ENCODE measurements around the gene BPI. TPM values are rescaled to one million over a fixed set of nuclear protein-coding genes. Genes with fewer than 3 reads are reported as not detected.
"Not testable (repeated sequence)": the region's sequence is repeated elsewhere in the genome, so short reads cannot be mapped to it uniquely, and the experiment has no call there.

Gene BPI
- polyA plus RNA-seq, 12 donors = 0.44 to 5.8 (median 0.53) TPM; not detected in 3

DNA sequence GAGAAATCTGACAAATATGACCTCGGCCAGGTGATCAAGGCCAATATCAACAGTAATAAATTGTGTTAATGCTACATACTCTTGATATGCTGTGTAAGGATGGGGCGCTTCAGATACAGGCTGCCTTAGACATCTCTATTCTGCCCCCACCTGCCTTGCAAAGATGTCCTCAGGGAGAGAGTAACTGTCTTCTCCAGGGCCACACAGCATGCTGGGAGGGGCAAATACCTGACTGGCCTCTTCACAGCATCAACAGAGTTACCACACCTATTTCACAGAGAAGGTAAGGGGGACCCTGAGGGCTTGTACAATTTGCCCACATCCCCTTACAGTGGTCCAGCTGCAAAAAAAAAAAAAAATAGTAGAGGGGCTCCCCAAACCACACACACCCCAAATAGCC lies 26.3 kb upstream of the BPI start:
- no peak for DNase-seq

DNA sequence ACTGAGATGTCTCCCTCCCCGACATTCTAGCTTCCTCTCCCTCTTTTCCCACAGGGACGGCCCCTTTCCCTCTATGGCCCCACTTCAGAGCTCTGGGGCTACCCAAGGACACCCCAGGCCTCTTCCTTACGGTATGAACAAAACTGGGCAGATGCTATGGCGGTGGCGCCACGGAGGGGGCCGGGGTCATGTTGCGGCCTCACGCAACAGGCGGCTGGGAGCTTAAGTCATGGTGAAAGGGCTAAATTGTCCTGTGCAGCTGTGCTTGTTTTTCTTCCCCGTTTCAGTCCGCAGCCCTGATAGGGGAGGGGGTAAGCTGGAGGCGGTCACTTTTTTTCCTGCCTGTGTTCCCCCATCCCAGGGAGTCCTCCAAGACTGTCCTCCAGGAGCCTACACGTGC lies 25.8 kb upstream of the BPI start:
- DNase-seq = no peak

GRCh38 chr20:38278763-38279162 lies 25.2 kb upstream of the BPI start:
- DNase-seq = no peak

DNA sequence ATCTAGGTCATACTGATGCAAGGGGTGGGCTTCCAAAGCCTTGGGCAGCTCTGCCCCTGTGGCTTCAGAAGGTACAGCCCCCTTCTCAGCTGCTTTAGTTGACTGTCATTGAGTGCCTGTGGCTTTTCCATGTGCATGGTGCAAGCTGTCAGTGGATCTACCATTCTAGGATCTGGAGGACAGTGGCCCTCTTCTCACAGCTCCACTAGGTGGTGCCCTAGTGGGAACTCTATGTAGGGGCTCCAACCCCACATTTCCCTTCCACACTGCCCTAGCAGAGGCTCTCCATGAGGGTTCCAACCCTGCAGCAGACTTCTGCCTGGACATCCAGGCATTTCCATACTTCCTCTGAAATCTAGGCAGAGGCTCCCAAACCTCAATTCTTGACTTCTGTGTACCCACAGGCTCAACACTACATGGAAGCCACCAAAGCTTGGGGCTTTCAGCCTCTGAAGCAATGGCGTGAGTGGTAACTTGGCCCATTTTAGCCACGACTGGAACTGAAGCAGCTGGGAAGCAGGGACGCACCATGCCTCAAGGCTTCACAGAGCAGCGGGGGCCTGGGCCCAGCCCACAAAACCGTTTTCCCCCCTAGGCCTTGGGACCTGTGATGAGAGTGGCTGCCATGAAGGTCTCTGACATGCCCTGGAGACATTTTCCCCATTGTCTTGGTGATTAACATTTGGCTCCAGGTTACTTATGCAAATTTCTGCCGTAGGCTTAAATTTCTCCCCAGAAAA lies 22.6 kb upstream of the BPI start:
- DNase-seq = not testable (repeated sequence)

- no peak for DNase-seq
These were observed 20.7 kb upstream of the BPI start for GRCh38 chr20:38283236-38283635.

DNA sequence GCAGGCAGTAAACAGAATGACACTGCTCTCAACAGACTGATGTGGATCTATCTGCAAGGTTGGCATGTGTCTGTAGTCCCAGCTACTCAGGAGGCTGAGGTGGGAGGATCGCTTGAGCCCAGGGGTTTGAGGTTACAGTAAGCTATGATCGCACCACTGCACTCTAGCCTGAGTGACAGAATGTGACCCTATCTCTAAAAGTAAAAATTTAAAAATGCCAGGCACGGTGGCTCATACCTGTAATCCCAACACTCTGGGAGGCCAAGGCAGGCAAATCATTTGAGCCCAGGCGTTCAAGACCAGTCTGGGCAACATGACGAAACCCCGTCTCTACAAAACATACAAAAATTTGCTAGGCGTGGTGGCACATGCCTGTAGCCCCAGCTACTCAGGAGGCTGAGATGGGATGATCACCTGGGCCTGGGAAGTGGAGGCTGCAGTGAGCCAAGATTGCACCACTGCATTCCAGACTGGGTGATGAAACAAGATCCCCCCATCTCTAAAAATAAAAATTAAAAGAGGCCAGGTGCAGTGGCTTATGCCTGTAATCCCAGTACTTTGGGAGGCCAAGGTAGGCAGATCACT lies 19.8 kb upstream of the BPI start:
- DNase-seq = not testable (repeated sequence)

DNA sequence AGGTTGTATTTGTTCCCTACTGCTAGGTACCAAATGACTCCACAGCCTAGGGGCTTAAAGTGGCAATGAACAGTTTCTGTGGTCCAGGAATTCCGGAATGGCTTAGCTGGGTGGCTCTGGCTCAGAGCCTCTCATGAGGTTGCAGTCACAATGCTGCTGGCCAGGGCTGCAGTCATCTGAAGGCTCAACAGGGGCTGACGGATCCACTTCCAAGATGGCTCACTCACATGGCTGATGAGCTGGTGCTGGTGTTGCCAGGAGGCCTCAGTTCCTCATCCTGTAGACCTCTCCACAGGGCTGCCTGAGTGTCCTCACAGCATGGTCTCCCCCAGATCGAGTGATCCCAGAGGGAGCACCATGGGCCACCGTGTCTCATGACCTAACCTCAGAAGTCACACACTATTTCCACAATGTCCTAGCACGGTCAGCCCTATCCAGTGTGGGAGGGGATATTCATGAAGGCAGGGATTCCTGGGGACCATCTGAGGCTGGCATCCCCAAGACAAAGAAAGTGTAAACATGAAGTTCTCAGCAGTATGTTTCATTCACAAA lies 19.0 kb upstream of the BPI start:
- no peak for DNase-seq

GRCh38 chr20:38286586-38287531 lies 17.1 kb upstream of the BPI start:
- DNase-seq = peak; percentile 28

- DNase-seq = no peak
These were observed 12.8 kb upstream of the BPI start for GRCh38 chr20:38290829-38291814.

GRCh38 chr20:38291966-38292365 lies 12.0 kb upstream of the BPI start:
- DNase-seq = no peak

- DNase-seq = no peak
These were observed 10.4 kb upstream of the BPI start for GRCh38 chr20:38293491-38294065.

- no peak for DNase-seq
These were observed 9.8 kb upstream of the BPI start for GRCh38 chr20:38294076-38294591.

DNA sequence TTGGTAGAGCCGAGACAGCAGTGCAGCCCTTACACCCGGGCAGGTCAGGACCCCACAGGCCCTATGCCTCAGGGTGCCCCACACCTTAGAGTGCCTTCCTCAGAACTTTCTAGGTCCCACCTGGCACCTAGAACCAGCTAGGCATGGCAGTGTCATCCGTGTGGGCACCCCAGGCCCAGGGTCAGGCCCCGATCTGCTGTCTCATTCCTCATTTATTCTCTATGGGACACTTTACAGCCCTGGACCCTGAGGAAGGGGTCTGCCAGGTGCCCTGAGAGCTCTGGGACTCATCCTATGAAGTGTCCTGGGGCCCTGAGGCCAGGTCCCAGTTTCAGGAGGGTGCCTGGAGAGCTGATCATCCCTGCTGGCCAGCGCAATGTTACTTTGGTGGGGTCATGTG lies 8.1 kb upstream of the BPI start:
- DNase-seq = no peak

- DNase-seq = no peak
These were observed 7.5 kb upstream of the BPI start for GRCh38 chr20:38296433-38296832.

DNA sequence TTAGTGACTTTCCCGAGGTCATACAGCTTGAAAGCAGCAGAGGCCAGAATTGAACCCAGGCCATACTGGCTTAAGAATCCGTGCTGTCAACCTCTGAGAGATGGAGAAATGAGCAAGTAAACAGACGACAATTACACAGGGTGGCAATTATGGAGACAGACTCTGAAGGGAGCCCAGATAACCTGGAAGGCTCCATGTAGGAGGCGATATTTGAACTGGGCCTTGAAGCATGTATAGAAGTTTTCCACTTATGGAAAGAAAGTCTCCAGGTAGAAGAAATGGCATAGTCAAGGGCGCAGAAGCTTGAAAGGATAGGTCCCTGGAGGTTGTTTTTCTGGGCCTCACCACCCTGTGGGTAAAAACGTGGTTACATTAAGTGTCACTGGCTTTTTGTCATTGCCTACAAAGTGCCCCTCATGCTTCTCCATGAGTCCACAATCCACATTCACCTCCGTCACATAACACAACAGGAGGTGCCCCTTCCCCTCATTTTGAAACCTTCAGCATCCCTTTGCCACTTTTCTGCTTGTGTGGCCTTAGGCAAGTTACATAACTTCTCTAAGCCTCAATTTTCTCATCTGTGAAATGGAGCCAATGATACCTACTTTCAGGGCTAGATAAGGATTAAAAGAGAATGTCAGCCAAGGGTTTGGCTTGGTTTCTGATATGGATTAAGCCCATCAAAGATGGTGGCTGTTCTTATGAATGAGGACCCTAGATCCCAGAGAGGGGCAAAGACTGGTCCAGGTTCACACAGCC lies 5.9 kb upstream of the BPI start:
- DNase-seq = no peak

- peak; percentile 64 for DNase-seq
These were observed 5.1 kb upstream of the BPI start for GRCh38 chr20:38298768-38299288.

GRCh38 chr20:38299963-38300362 lies 4.0 kb upstream of the BPI start:
- no peak for DNase-seq

DNA sequence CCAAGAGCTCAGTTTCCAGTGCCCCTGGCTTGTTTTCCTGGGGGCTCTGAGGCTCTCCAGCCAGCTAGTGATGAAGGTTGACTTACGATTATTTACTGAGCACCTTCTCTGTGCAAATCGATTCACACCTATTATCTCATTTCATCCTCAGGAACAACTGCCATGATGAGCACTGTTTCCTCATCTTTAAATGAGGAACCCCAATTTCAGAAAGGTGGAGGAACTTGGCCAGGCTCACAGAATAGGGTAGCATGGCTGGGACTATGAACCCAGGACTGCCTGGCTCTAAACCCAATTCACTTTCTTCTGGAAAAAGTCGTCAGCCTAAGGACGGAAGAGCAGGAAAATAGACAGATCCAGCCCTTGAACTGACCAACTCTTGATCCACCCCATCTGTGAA lies 3.5 kb upstream of the BPI start:
- DNase-seq = no peak

- no peak for DNase-seq
These were observed 2.6 kb upstream of the BPI start for GRCh38 chr20:38301309-38301708.

Measured in muscle of arm (tissue), 12 donors.